Measurements from ENCODE around the gene PGD.

Gene PGD

GRCh38 chr1:10467078-10467477, 68.2 kb downstream of the PGD start:
- no peak overlapping the region for H3K27ac ChIP-seq
- TF ChIP-seq ZFX (IDR thresholded peaks at IDR 0.05) = no peak
- TF ChIP-seq, protein P1, sequence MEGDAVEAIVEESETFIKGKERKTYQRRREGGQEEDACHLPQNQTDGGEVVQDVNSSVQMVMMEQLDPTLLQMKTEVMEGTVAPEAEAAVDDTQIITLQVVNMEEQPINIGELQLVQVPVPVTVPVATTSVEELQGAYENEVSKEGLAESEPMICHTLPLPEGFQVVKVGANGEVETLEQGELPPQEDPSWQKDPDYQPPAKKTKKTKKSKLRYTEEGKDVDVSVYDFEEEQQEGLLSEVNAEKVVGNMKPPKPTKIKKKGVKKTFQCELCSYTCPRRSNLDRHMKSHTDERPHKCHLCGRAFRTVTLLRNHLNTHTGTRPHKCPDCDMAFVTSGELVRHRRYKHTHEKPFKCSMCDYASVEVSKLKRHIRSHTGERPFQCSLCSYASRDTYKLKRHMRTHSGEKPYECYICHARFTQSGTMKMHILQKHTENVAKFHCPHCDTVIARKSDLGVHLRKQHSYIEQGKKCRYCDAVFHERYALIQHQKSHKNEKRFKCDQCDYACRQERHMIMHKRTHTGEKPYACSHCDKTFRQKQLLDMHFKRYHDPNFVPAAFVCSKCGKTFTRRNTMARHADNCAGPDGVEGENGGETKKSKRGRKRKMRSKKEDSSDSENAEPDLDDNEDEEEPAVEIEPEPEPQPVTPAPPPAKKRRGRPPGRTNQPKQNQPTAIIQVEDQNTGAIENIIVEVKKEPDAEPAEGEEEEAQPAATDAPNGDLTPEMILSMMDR (conservative IDR thresholded peaks at IDR 0.05) = no peak

GRCh38 chr1:10470043-10470442, 71.2 kb downstream of the PGD start:
- TF ChIP-seq, protein P1 (conservative IDR thresholded peaks at IDR 0.05) = no peak
- no peak for TF ChIP-seq ZFX (IDR thresholded peaks at IDR 0.05)
- H3K27ac ChIP-seq = no peak overlapping the region

Data from C4-2B (cell line).